IPS-11a (cell line): Measurements from ENCODE around the gene IRF4.

Experiments
- H3K4me3 ChIP-seq: one replicate; pipeline ENCODE4 v1.5.1; 2013; ENCODE audit warnings: low read depth, low read length, control low read depth

IRF4 gene

DNA sequence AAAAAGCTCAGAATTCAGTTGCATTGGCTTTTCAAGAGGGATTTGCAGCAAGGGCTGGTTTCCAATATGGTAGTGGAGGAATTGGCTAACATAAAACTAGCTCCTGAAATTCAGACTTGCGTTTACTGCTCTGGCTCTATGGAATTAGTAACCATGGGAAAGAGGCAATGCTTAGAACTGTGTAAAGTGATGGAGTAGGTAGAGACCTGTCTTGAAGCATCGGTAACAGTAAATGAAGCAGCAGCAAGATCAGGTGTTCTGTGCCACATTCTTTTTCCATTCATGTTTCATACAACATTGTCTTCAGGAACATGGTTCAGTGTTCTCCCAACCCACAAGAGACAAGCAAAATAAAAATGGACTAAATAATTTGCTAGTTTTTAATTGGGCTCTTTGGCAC lies 6.5 kb downstream of the IRF4 start:
- H3K4me3 ChIP-seq = no peak overlapping the region

DNA sequence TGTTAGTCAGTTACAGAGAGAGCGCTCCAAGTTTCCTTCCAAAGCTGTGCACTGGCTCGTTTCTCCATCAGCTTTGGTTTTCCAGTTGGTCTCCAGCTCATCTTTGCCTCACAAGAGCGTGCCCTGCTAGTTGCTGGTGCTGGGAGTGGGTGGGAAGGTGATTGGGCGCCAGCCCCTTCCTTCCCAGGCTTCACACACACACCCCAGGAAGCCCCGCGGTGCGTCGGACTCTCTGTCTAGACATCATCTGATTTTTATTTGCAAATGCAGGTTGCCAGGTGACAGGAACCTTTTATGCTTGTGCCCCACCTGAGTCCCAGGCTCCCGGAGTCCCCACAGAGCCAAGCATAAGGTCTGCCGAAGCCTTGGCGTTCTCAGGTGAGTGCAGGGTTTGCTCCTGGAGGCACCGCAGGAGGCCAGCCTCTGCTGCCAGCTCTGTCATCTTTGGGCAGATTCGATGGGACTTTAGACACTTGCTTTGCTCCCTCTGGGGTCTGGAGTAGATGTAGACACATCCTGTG lies 7.1 kb downstream of the IRF4 start:
- no peak overlapping the region for H3K4me3 ChIP-seq

DNA sequence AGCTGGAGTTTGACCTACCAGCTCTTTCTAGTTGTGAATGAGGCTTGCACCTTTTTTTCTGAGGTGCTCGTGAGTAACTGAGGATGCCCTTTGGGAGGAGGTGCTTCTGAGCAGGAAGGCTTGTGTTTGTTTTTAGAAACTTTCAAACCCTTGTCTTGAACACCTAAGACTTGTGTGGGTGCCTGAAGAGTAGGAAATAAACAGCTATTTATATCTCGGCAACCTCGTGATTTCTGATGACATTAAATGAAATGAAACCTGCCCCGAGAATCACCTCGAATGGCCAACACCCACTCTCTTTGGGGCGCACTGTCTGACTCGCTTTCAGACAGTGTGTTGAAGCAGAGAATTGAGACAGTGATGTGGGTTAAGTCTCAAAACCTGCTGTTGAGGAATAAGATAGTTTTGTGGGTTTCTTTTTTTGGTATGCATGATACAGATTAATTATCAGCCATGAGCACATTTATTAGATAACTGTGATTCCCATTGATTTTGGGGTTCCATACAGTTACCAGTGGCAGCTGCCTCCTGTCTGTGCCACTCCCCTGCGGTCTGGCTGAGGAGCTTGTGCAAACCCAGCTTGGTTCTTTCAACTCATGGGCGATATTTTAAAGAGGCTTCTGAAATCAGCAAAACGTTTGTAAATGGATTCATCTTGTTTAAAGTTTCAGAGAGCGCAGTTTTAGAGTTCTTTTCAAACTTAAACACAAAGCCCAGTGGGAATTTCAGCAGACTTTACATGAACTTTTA lies 8.4 kb downstream of the IRF4 start:
- H3K4me3 ChIP-seq = no peak overlapping the region

DNA sequence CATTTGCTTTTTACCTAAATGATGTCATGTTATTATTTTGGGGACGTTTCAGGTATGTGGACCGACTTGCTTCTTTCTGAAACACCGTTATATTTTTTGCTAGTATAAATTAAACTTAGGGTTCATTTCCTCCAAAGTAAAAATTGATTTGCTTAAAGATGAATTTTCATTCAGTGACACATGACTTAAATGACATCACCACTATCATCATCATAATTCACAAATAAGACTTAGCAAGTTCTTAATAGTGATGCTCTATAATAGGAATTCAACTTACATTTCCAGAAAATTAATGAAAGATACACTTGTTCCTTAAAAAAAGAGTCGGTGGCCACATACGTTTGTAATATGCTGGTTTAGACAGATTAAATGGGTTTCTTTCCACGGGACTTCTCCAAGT lies 9.3 kb downstream of the IRF4 start:
- H3K4me3 ChIP-seq = no peak overlapping the region

GRCh38 chr6:401239-401993 lies 9.9 kb downstream of the IRF4 start:
- no peak overlapping the region for H3K4me3 ChIP-seq

GRCh38 chr6:401994-402640 lies 10.6 kb downstream of the IRF4 start:
- H3K4me3 ChIP-seq = no peak overlapping the region

GRCh38 chr6:402901-403658 lies 11.5 kb downstream of the IRF4 start:
- no peak overlapping the region for H3K4me3 ChIP-seq

DNA sequence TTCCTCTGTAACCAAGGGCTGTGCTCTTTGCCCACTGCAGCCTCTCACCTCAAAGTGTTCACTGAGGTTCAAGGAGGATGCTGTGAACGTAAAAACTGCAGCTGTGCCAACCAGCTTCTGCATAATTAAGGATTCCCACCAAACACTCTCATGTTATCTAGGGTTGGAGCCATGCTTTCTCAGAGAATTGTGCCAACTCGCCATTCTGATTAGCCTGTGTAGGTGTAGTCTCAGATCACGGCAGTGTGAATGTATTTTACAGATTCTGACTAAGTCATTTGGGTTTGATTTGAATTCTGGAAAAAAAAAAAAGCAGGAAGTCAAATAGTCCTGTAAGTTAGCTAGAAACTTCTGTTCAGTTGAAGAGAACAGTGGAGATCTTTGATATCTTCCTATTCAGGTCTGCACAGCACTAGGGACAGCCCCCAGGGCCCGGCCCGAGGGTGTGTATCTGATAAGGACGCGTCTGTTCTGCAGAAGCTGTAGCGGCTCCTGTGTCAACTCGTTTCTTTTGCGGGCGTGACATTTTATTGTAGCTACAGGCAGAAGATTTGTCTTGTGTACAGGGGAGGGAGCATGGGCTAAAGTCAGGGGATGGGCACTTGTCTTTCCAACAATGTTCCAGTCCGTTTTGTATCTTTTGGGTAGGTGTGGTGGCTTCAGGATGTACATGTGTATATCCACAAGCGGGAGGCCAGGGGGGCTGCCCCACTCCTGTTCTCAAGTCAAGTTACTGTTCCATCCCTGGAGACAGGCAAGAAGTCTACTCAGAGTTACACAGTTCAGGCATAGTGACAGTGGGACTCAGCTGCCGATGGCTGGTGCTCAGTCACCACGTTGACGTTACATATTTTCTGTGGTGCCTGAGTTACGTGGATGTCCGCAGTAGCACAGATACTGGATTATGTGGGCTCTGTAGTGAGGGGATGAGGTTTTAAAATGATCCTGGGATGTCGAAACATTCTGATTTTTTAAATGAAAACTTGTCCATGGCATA lies 12.4 kb downstream of the IRF4 start:
- H3K4me3 ChIP-seq = no peak overlapping the region

DNA sequence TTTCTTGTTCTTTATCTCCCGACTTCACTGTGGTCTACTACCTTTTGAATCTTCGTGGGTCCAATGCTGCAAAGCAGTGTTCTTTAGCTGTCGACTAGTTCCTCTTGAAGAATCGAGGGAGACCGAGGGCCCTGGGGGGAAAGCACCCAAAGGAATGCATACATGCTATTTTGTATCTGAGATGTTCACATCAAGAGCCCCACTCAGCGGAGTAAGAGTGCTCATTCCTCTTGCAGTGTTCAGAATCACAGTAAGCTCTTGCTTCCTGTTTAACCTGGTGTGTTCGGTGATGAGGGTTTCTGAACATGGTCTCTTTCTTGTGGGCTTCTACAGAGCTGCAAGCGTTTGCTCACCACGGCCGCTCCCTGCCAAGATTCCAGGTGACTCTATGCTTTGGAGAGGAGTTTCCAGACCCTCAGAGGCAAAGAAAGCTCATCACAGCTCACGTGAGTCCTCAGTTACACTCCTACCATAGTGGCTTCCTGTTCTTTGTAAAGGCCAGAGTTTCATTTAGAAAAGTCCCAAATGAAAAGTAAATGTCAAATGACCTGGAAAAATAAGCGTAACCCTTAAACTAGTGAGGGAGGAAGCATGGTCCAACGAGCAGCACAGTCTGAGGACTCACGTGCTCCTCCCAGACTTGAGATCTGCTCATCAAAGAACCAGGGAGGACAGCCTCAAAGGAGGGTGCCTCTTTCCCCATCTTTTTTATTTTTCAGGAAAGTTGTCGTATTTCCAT lies 13.3 kb downstream of the IRF4 start:
- H3K4me3 ChIP-seq = no peak overlapping the region

- H3K4me3 ChIP-seq = no peak overlapping the region
These were observed 16.6 kb downstream of the IRF4 start for GRCh38 chr6:408148-408547.

DNA sequence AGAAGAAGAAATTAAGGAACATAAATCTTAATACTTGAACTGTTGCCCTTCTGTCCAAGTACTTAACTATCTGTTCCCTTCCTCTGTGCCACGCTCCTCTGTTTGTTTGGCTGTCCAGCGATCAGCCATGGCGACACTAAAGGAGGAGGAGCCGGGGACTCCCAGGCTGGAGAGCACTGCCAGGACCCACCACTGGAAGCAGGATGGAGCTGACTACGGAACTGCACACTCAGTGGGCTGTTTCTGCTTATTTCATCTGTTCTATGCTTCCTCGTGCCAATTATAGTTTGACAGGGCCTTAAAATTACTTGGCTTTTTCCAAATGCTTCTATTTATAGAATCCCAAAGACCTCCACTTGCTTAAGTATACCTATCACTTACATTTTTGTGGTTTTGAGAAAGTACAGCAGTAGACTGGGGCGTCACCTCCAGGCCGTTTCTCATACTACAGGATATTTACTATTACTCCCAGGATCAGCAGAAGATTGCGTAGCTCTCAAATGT lies 17.1 kb downstream of the IRF4 start:
- H3K4me3 ChIP-seq = no peak overlapping the region

- no peak overlapping the region for H3K4me3 ChIP-seq
These were observed 17.9 kb downstream of the IRF4 start for GRCh38 chr6:409370-409972.

DNA sequence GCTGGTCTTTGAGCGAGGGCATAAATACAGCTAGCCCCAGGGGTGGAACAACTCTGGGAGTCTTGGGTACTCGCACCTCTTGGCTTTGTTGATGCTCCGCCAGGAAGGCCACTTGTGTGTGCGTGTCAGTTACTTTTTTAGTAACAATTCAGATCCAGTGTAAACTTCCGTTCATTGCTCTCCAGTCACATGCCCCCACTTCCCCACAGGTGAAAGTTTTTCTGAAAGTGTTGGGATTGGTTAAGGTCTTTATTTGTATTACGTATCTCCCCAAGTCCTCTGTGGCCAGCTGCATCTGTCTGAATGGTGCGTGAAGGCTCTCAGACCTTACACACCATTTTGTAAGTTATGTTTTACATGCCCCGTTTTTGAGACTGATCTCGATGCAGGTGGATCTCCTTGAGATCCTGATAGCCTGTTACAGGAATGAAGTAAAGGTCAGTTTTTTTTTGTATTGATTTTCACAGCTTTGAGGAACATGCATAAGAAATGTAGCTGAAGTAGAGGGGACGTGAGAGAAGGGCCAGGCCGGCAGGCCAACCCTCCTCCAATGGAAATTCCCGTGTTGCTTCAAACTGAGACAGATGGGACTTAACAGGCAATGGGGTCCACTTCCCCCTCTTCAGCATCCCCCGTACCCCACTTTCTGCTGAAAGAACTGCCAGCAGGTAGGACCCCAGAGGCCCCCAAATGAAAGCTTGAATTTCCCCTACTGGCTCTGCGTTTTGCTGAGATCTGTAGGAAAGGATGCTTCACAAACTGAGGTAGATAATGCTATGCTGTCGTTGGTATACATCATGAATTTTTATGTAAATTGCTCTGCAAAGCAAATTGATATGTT lies 19.2 kb downstream of the IRF4 start:
- H3K4me3 ChIP-seq = no peak overlapping the region

DNA sequence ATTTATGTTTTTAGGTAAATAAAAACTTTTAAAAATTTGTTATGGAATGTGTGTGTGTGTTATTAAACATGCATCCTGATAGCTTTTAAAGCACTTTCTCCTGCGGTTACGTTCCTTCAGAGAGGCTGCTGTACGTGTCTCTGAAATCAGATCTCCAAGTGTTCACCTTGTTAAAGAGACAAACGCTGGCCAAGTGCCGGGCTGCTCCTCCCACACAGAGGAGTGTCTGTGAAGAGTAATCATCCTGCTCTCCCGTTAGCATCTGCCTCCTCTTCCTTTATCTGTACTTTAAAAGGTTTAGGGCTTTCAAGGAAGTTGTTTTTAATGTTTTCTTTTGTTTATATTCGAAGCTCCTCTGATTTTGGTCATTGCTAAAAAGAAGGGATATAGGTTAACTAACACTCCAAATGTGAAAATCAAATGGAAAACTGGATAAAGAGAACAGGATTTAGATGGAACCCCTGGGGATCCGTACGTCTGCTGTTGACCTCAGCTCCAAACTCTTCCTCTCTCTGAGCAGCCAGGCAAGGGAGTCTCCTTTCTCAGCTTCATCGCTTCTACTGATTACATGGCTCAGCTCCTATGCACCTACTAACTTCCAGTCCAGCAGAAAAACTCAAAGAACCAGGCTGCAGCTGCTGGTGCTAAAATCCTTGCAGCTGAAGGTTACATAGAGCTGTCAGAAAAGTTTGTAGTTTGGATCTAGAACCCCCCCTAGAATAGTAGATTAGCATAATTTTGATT lies 20.0 kb downstream of the IRF4 start:
- H3K4me3 ChIP-seq = no peak overlapping the region

- no peak overlapping the region for H3K4me3 ChIP-seq
These were observed 20.8 kb downstream of the IRF4 start for GRCh38 chr6:412146-412886.

- H3K4me3 ChIP-seq = no peak overlapping the region
These were observed 22.9 kb downstream of the IRF4 start for GRCh38 chr6:414447-414846.
